T-cell (primary cell): ENCODE data around the gene TRIM15. TPM values are rescaled to one million over a fixed set of nuclear protein-coding genes. Genes with fewer than 3 reads are reported as not detected.

ENCODE experiments used
- ATAC-seq, 4 experiments: fragments of 200-7000 bp in 3 of 4; fragments of 150-1000 bp in 1 of 4; cut with Tn5 transposase; replicated peaks in 1 of 4; 1 replicate in 3 of 4; 2 replicates in 1 of 4; pipeline ENCODE4 v1.10.0; 2021; ENCODE audit warnings: moderate library complexity in 3 of 4, mild to moderate bottlenecking in 2 of 4, moderate number of reproducible peaks in 1 of 4
- CTCF ChIA-PET, 2 donors: fragments of 300-600 bp; sonication (Branson Sonifier 250); formaldehyde crosslinking; loops; one replicate each; lab custom pipeline; 2022; ENCODE audit warnings: antibody characterized with exemption in 2 of 2; lab: Charles Lee
- POLR2A ChIA-PET, 2 donors: fragments of 300-600 bp; sonication (Branson Sonifier 250); formaldehyde crosslinking; loops; one replicate each; lab custom pipeline; 2022; ENCODE audit warnings: antibody characterized with exemption in 2 of 2; lab: Charles Lee
- DNase-seq, 35 experiments: peaks; one replicate each; pipeline versions ENCODE4 v3.0.0 to v3.0.0-alpha.2; 2013 to 2023
- H3K27ac ChIP-seq: one replicate; pipeline ENCODE4 v1.5.1; 2013; ENCODE audit warnings: low read length
- H3K27me3 ChIP-seq, 2 experiments: replicated peaks in 1 of 2; 1 replicate in 1 of 2; 2 replicates in 1 of 2; pipeline versions ENCODE4 v1.6.1 to v1.7.0; 2013; ENCODE audit warnings: low read length in 1 of 2, mixed read lengths in 1 of 2; ENCODE audit not compliant: control insufficient read depth in 2 of 2, insufficient read depth in 2 of 2; ENCODE audit errors: extremely low read depth in 1 of 2
- H3K36me3 ChIP-seq, 2 donors: 1 replicate in 1 of 2; 2 replicates in 1 of 2; pipeline versions ENCODE4 v1.6.1 to v1.7.0; 2013; ENCODE audit warnings: low read length in 1 of 2; ENCODE audit not compliant: control insufficient read depth in 2 of 2, insufficient read depth in 1 of 2; ENCODE audit errors: extremely low read depth in 1 of 2
- H3K4me1 ChIP-seq, 2 experiments: 1 replicate in 1 of 2; 2 replicates in 1 of 2; pipeline versions ENCODE4 v1.6.1 to v1.7.0; 2013; ENCODE audit warnings: low read length in 2 of 2, mixed read lengths in 1 of 2; ENCODE audit not compliant: insufficient read depth in 2 of 2, control insufficient read depth in 1 of 2; ENCODE audit errors: extremely low read depth in 1 of 2
- H3K4me3 ChIP-seq, 2 donors: 1 replicate in 1 of 2; 2 replicates in 1 of 2; pipeline versions ENCODE4 v1.5.1 to v1.7.0; 2013; ENCODE audit warnings: mild to moderate bottlenecking in 2 of 2, low read length in 1 of 2, moderate library complexity in 1 of 2; ENCODE audit not compliant: control insufficient read depth in 1 of 2; ENCODE audit errors: extremely low read depth in 1 of 2
- H3K9me3 ChIP-seq: 2 replicates; pipeline ENCODE4 v1.7.0; 2013
- H3K27ac Mint-ChIP-seq, 2 donors: one replicate each; pipeline ENCODE4 v1.8.0; 2020 to 2021; ENCODE audit warnings: mild to moderate bottlenecking in 2 of 2, mixed read lengths in 2 of 2
- H3K27me3 Mint-ChIP-seq, 2 donors: one replicate each; pipeline ENCODE4 v1.8.0; 2021 to 2022; ENCODE audit warnings: mixed read lengths in 2 of 2
- H3K36me3 Mint-ChIP-seq: one replicate; pipeline ENCODE4 v1.8.0; 2021; ENCODE audit warnings: mixed read lengths
- H3K4me1 Mint-ChIP-seq, 3 donors: one replicate each; pipeline ENCODE4 v1.8.0; 2020 to 2022; ENCODE audit warnings: mixed read lengths in 3 of 3, mild to moderate bottlenecking in 1 of 3
- H3K4me3 Mint-ChIP-seq, 3 donors: one replicate each; pipeline ENCODE4 v1.8.0; 2020 to 2022; ENCODE audit warnings: mild to moderate bottlenecking in 3 of 3, mixed read lengths in 3 of 3, moderate library complexity in 3 of 3
- H3K9me3 Mint-ChIP-seq, 3 donors: one replicate each; pipeline ENCODE4 v1.8.0; 2020 to 2022; ENCODE audit warnings: mixed read lengths in 3 of 3
- WGBS: methylation state at CpG from one replicate; pipeline ENCODE4 v1.1.5; 2013; ENCODE audit warnings: missing lambda C conversion rate; ENCODE audit not compliant: insufficient coverage; 5-methylcytosine and 5-hydroxymethylcytosine counted together
- total RNA-seq, 35 experiments: library from RNA in 6 of 35; stranded (reverse) in 6 of 35; fragments of 120-200 nt in 1 of 35; gene quantifications; one replicate each; pipeline versions ENCODE4 v1.2.1 to v1.2.4 and lab custom pipeline; 2013 to 2026

TRIM15 gene
- total RNA-seq, 5 donors from 2014 or later (not counting 1 experiment from before 2014, with no cell fraction given), result not detected

- DNase-seq (no peak), ATAC-seq (no peak)
- H3K27ac ChIP-seq, result no peak overlapping the region
- Mint-ChIP-seq H3K27me3 (no peaks in the 10 kb centered on the region), H3K27ac (peak overlapping the region; percentile 36), H3K4me1 (peaks cover 62 to 75% (median 66%) of the 10 kb centered on the region in 3 donors), H3K9me3 (no peaks in the 10 kb centered on the region), H3K36me3 (peaks cover 9% of the 10 kb centered on the region), H3K4me3 (peak overlapping the region; percentile 88 to 99 (median 96))
- peaks cover 0 to 3% of the 10 kb centered on the region in 2 donors for H3K36me3 ChIP-seq
- peak overlapping the region in 1 of 2 donors; percentile 70 for H3K4me3 ChIP-seq
- H3K4me1 ChIP-seq, result peaks cover 22 to 35% of the 10 kb centered on the region in 2 experiments
- 80% methylated on average over 1 of the region's 3 CpGs for WGBS
- no peaks in the 10 kb centered on the region for H3K27me3 ChIP-seq
- CTCF ChIA-PET, result no interaction called here
- POLR2A ChIA-PET, result no interaction called here
- no peaks in the 10 kb centered on the region for H3K9me3 ChIP-seq
Observed at GRCh38 chr6:30211899-30212298, 48.6 kb downstream of the TRIM15 start.

- Histone ChIP-seq H3K36me3 (peaks cover 0 to 2% of the 10 kb centered on the region in 2 donors), H3K27me3 (no peaks in the 10 kb centered on the region), H3K9me3 (no peaks in the 10 kb centered on the region), H3K27ac (peak within 1 kb of the TSS; percentile 99), H3K4me1 (peaks cover 22 to 27% of the 10 kb centered on the region in 2 experiments), H3K4me3 (peak within 1 kb of the TSS; percentile 63 to 70)
- POLR2A ChIA-PET, result interaction anchor here (0.6 to 0.7 kb wide), 9 partner anchors 10 to 1917 kb away, joined by 4 to 10 read pairs (median 5); partner anchors contain the start of genes FKBPL (in 1 of the 2) and LST1 (in 1 of the 2)
- CTCF ChIA-PET, result interaction anchor here in 1 of 2 donors (0.6 to 1.4 kb wide), 5 partner anchors 8 to 559 kb away, joined by 3 to 9 read pairs (median 4); no protein-coding TSS in a partner anchor
- H3K9me3 Mint-ChIP-seq, result no peaks in the 10 kb centered on the region
- H3K27me3 Mint-ChIP-seq, result no peaks in the 10 kb centered on the region
- WGBS, result under 1% methylated on average over 52 of the region's 59 CpGs
- H3K4me1 Mint-ChIP-seq, result peaks cover 52 to 63% (median 54%) of the 10 kb centered on the region in 3 donors
- H3K36me3 Mint-ChIP-seq, result peaks cover 4% of the 10 kb centered on the region
- H3K4me3 Mint-ChIP-seq, result peak within 1 kb of the TSS; percentile 88 to 99 (median 96)
- DNase-seq (peak; percentile 92 to 98 (median 96)), ATAC-seq (peak; percentile 90 to 93 (median 90))
- peak within 1 kb of the TSS; percentile 96 to 99 for H3K27ac Mint-ChIP-seq
Observed at GRCh38 chr6:30212865-30213666, 49.7 kb downstream of the TRIM15 start, which contains the start of gene TRIM26. Gene TRIM26 (minus strand): TSS chr6:30213406. CDS start chr6:30199103, 14,303 bp downstream.

- CTCF ChIA-PET, result interaction anchor here in 1 of 2 donors (1.0 to 1.4 kb wide), 3 partner anchors 10 to 560 kb away, joined by 3 to 6 read pairs (median 4); no protein-coding TSS in a partner anchor
Observed at GRCh38 chr6:30213667-30213956, 50.3 kb downstream of the TRIM15 start.

GRCh38 chr6:30213957-30214656, 50.8 kb downstream of the TRIM15 start:
- POLR2A ChIA-PET, result interaction anchor here (0.5 to 1.2 kb wide), 4 partner anchors 8 to 302 kb away, joined by 3 to 5 read pairs (median 4); no protein-coding TSS in a partner anchor
- H3K27me3 ChIP-seq, result no peaks in the 10 kb centered on the region
- Mint-ChIP-seq H3K36me3 (peaks cover 1% of the 10 kb centered on the region), H3K27me3 (no peaks in the 10 kb centered on the region), H3K4me3 (peak overlapping the region; percentile 88 to 99 (median 96)), H3K27ac (peak overlapping the region; percentile 96 to 99), H3K4me1 (peaks cover 43 to 54% (median 46%) of the 10 kb centered on the region in 3 donors), H3K9me3 (no peaks in the 10 kb centered on the region)
- DNase-seq (peak; percentile 47 to 86 (median 68)), ATAC-seq (peak; percentile 53 to 70 (median 65))
- no peaks in the 10 kb centered on the region for H3K9me3 ChIP-seq
- no peaks in the 10 kb centered on the region for H3K36me3 ChIP-seq
- peak overlapping the region; percentile 63 to 70 for H3K4me3 ChIP-seq
- CTCF ChIA-PET, result interaction anchor here in 1 of 2 donors (0.5 to 1.0 kb wide), 2 partner anchors 127 to 237 kb away, joined by 3 to 4 read pairs; no protein-coding TSS in a partner anchor
- peak overlapping the region; percentile 99 for H3K27ac ChIP-seq
- 0% methylated on average over 38 of the region's 45 CpGs for WGBS
- H3K4me1 ChIP-seq, result peaks cover 22 to 27% of the 10 kb centered on the region in 2 experiments

More at GRCh38 chr6:30213667-30213956, 50.3 kb downstream of the TRIM15 start:
- H3K4me1 Mint-ChIP-seq, result peaks cover 46 to 57% (median 49%) of the 10 kb centered on the region in 3 donors
- Histone ChIP-seq H3K27me3 (no peaks in the 10 kb centered on the region), H3K4me3 (peak overlapping the region; percentile 63 to 70), H3K4me1 (peaks cover 22 to 27% of the 10 kb centered on the region in 2 experiments), H3K9me3 (no peaks in the 10 kb centered on the region), H3K36me3 (peaks cover 0 to under 1% of the 10 kb centered on the region in 2 donors), H3K27ac (peak overlapping the region; percentile 99)
- H3K27me3 Mint-ChIP-seq, result no peaks in the 10 kb centered on the region
- WGBS, result 0% methylated on average over 5 of the region's 12 CpGs
- POLR2A ChIA-PET, result interaction anchor here in 1 of 2 donors (0.7 to 1.2 kb wide), 3 partner anchors 8 to 1127 kb away, joined by 3 to 5 read pairs (median 4); no protein-coding TSS in a partner anchor
- peak overlapping the region; percentile 88 to 99 (median 96) for H3K4me3 Mint-ChIP-seq
- no peaks in the 10 kb centered on the region for H3K9me3 Mint-ChIP-seq
- peaks cover 4% of the 10 kb centered on the region for H3K36me3 Mint-ChIP-seq
- H3K27ac Mint-ChIP-seq, result peak overlapping the region; percentile 96 to 99
- DNase-seq (peak in 1 of 35 experiments; percentile 2), ATAC-seq (no peak)

GRCh38 chr6:30214657-30214982, 51.3 kb downstream of the TRIM15 start:
- ATAC-seq (no peak), DNase-seq (no peak)
- Histone ChIP-seq H3K36me3 (no peaks in the 10 kb centered on the region), H3K9me3 (no peaks in the 10 kb centered on the region), H3K4me3 (peak overlapping the region; percentile 63 to 70), H3K27ac (peak overlapping the region; percentile 99), H3K4me1 (peaks cover 22 to 30% of the 10 kb centered on the region in 2 experiments), H3K27me3 (no peaks in the 10 kb centered on the region)
- POLR2A ChIA-PET, result interaction anchor here (0.5 to 1.2 kb wide), 4 partner anchors 9 to 302 kb away, joined by 3 to 5 read pairs (median 4); no protein-coding TSS in a partner anchor
- Mint-ChIP-seq H3K36me3 (no peaks in the 10 kb centered on the region), H3K4me3 (peak overlapping the region; percentile 88 to 99 (median 96)), H3K27ac (peak overlapping the region; percentile 96 to 99), H3K9me3 (no peaks in the 10 kb centered on the region), H3K4me1 (peaks cover 46 to 54% (median 46%) of the 10 kb centered on the region in 3 donors), H3K27me3 (no peaks in the 10 kb centered on the region)
- whole genome bisulfite sequencing, result no CpG with 5 or more reads among the region's 14 CpGs
- CTCF ChIA-PET, result interaction anchor here in 1 of 2 donors (0.5 to 1.0 kb wide), 2 partner anchors 126 to 236 kb away, joined by 3 to 4 read pairs; no protein-coding TSS in a partner anchor
